ENCODE data around the gene NEDD4L. TPM values are rescaled to one million over a fixed set of nuclear protein-coding genes. Genes with fewer than 3 reads are reported as not detected.

The NEDD4L gene
- total RNA-seq, 1 experiment from 2014 or later = 42.9 TPM

DNA sequence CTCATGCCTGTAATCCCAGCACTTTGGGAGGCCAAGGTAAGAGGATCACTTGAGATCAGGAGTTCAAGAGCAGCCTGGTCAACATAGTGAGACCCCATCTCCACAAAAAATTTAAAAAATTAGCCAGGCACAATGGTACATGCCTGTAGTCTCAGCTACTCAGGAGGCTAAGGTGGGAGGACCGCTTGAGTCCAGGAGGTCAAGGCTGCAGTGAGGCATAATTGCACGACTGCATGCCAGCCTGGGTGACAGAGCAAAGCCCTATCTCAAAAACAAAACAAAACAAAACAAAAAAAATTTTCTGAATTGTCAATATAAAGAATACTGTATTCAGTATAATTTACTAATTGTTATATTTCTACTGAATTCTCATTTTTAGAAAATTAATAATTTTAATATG is 20.9 kb upstream of the NEDD4L start:
- BruUV-seq (replicated peaks) = no TSS peak
- TF ChIP-seq, protein P1, sequence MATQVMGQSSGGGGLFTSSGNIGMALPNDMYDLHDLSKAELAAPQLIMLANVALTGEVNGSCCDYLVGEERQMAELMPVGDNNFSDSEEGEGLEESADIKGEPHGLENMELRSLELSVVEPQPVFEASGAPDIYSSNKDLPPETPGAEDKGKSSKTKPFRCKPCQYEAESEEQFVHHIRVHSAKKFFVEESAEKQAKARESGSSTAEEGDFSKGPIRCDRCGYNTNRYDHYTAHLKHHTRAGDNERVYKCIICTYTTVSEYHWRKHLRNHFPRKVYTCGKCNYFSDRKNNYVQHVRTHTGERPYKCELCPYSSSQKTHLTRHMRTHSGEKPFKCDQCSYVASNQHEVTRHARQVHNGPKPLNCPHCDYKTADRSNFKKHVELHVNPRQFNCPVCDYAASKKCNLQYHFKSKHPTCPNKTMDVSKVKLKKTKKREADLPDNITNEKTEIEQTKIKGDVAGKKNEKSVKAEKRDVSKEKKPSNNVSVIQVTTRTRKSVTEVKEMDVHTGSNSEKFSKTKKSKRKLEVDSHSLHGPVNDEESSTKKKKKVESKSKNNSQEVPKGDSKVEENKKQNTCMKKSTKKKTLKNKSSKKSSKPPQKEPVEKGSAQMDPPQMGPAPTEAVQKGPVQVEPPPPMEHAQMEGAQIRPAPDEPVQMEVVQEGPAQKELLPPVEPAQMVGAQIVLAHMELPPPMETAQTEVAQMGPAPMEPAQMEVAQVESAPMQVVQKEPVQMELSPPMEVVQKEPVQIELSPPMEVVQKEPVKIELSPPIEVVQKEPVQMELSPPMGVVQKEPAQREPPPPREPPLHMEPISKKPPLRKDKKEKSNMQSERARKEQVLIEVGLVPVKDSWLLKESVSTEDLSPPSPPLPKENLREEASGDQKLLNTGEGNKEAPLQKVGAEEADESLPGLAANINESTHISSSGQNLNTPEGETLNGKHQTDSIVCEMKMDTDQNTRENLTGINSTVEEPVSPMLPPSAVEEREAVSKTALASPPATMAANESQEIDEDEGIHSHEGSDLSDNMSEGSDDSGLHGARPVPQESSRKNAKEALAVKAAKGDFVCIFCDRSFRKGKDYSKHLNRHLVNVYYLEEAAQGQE (IDR thresholded peaks at IDR 0.05; ENCODE audit: insufficient read depth in 1 of 2, low read depth in 2 of 2, low read length in 1 of 2) = no peak
- TF ChIP-seq SIN3A (IDR thresholded peaks at IDR 0.05; ENCODE audit: borderline replicate concordance, insufficient read depth, low read depth, low read length) = no peak
- TF ChIP-seq, protein P2, sequence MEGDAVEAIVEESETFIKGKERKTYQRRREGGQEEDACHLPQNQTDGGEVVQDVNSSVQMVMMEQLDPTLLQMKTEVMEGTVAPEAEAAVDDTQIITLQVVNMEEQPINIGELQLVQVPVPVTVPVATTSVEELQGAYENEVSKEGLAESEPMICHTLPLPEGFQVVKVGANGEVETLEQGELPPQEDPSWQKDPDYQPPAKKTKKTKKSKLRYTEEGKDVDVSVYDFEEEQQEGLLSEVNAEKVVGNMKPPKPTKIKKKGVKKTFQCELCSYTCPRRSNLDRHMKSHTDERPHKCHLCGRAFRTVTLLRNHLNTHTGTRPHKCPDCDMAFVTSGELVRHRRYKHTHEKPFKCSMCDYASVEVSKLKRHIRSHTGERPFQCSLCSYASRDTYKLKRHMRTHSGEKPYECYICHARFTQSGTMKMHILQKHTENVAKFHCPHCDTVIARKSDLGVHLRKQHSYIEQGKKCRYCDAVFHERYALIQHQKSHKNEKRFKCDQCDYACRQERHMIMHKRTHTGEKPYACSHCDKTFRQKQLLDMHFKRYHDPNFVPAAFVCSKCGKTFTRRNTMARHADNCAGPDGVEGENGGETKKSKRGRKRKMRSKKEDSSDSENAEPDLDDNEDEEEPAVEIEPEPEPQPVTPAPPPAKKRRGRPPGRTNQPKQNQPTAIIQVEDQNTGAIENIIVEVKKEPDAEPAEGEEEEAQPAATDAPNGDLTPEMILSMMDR (IDR thresholded peaks at IDR 0.05) = no peak
- TF ChIP-seq TCF7L2 (IDR thresholded peaks at IDR 0.05; ENCODE audit: low read depth, low read length) = no peak
- TF ChIP-seq POLR2AphosphoS5 (IDR thresholded peaks at IDR 0.05; ENCODE audit: low read depth, low read length) = no peak
- Histone ChIP-seq H3K4me3 (ENCODE audit: low read depth in 2 of 2, low read length in 2 of 2) (no peak overlapping the region), H3K36me3 (ENCODE audit: control insufficient read depth, insufficient read depth, low read length) (no peaks in the 10 kb centered on the region), H3K4me1 (ENCODE audit: control insufficient read depth, insufficient read depth, low read length) (no peaks in the 10 kb centered on the region), H3K9me3 (ENCODE audit: control insufficient read depth, insufficient read depth, low read depth, low read length) (no peaks in the 10 kb centered on the region), H3K27me3 (ENCODE audit: control insufficient read depth, insufficient read depth, low read length) (no peaks in the 10 kb centered on the region; the same call in 1 of the 2 replicates), H3K27ac (ENCODE audit: low read length) (no peak overlapping the region)
- in situ Hi-C loops (cut with HindIII; ENCODE audit: low pct_unique_long_range_greater_than_20kb, low sequenced_read_pairs) = no loop called here
- ATAC-seq (no peak), DNase-seq (ENCODE audit: low read depth, low spot score) (no peak)
- ChIA-PET POLR2A (no interaction called here), CTCF (no interaction called here)
- intact Hi-C loops (cut with micrococcal nuclease; ENCODE audit: unreplicated experiment) = no loop called here

DNA sequence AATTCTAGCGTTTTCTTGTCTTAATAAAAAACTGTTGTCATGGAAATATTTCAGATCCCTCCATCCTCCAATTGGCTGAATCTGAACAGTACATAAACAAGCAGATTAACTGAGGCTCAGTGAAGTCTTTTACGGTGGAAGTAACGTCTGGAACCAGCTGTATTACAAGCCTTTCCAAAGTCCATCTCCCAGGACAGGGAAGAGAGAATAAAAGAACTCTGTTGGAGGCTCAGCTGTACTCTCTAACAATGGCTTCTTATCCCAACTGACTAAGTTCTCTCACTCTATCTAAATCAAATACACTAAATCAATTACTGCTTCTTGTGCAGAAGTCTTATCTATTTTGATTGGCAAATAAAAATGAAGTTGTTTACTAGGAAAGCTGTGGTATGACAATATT is 19.9 kb upstream of the NEDD4L start:
- Histone ChIP-seq H3K27me3 (ENCODE audit: control insufficient read depth, insufficient read depth, low read length) (no peaks in the 10 kb centered on the region; the same call in 1 of the 2 replicates), H3K9me3 (ENCODE audit: control insufficient read depth, insufficient read depth, low read depth, low read length) (no peaks in the 10 kb centered on the region), H3K36me3 (ENCODE audit: control insufficient read depth, insufficient read depth, low read length) (no peaks in the 10 kb centered on the region), H3K27ac (ENCODE audit: low read length) (no peak overlapping the region), H3K4me3 (ENCODE audit: low read depth in 2 of 2, low read length in 2 of 2) (no peak overlapping the region), H3K4me1 (ENCODE audit: control insufficient read depth, insufficient read depth, low read length) (no peaks in the 10 kb centered on the region)
- BruUV-seq (replicated peaks) = no TSS peak
- DNase-seq (ENCODE audit: low read depth, low spot score) (no peak), ATAC-seq (no peak)
- ChIA-PET POLR2A (no interaction called here), CTCF (no interaction called here)
- in situ Hi-C loops (cut with HindIII; ENCODE audit: low pct_unique_long_range_greater_than_20kb, low sequenced_read_pairs) = no loop called here
- intact Hi-C loops (cut with micrococcal nuclease; ENCODE audit: unreplicated experiment) = no loop called here
- TF ChIP-seq, protein P2 (IDR thresholded peaks at IDR 0.05) = no peak

DNA sequence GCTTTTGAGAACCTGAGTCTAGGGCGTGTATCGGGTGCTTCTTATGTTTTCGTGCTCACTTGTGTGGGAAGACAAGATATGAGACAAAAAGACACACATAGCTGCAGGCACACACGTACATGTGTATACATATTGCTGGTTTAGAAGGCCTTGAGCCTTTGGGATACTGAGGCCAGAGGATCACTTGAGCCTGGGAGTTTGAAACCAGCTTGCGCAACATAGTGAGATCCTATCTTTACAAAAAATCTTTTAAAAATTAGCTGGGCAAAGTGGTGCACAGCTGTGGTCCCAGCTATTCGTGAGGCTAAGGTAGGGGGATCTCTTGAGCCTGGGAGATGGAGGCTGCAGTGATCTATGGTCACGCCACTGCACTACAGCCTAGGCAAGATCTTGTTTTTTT is 18.8 kb upstream of the NEDD4L start:
- TF ChIP-seq SIN3A (IDR thresholded peaks at IDR 0.05; ENCODE audit: borderline replicate concordance, insufficient read depth, low read depth, low read length) (no peak), POLR2AphosphoS5 (IDR thresholded peaks at IDR 0.05; ENCODE audit: low read depth, low read length) (no peak), TCF7L2 (IDR thresholded peaks at IDR 0.05; ENCODE audit: low read depth, low read length) (no peak)
- TF ChIP-seq, protein P2 (IDR thresholded peaks at IDR 0.05) = no peak
- TF ChIP-seq, protein P1 (IDR thresholded peaks at IDR 0.05; ENCODE audit: insufficient read depth in 1 of 2, low read depth in 2 of 2, low read length in 1 of 2) = no peak
- H3K27me3 ChIP-seq (ENCODE audit: control insufficient read depth, insufficient read depth, low read length) = no peaks in the 10 kb centered on the region; the same call in 1 of the 2 replicates
- DNase-seq (ENCODE audit: low read depth, low spot score) (no peak), ATAC-seq (no peak)
- no peaks in the 10 kb centered on the region for H3K36me3 ChIP-seq (ENCODE audit: control insufficient read depth, insufficient read depth, low read length)
- H3K4me3 ChIP-seq (ENCODE audit: low read depth in 2 of 2, low read length in 2 of 2) = no peak overlapping the region
- H3K4me1 ChIP-seq (ENCODE audit: control insufficient read depth, insufficient read depth, low read length) = no peaks in the 10 kb centered on the region
- BruUV-seq (replicated peaks) = no TSS peak
- in situ Hi-C loops (cut with HindIII; ENCODE audit: low pct_unique_long_range_greater_than_20kb, low sequenced_read_pairs) = no loop called here
- no peaks in the 10 kb centered on the region for H3K9me3 ChIP-seq (ENCODE audit: control insufficient read depth, insufficient read depth, low read depth, low read length)
- ChIA-PET CTCF (no interaction called here), POLR2A (no interaction called here)
- intact Hi-C loops (cut with micrococcal nuclease; ENCODE audit: unreplicated experiment) = no loop called here
- no peak overlapping the region for H3K27ac ChIP-seq (ENCODE audit: low read length)
